NB4 (cell line): ENCODE measurements around the gene RPS21.

Experiments used
- DNase-seq: peaks from one replicate; pipeline ENCODE4 v3.0.0; 2010; ENCODE audit warnings: low read depth
- H3K4me3 ChIP-seq: one replicate; pipeline ENCODE4 v1.5.1; 2011; ENCODE audit warnings: mild to moderate bottlenecking, low read depth, low read length, moderate library complexity
- MYC ChIP-seq: IDR thresholded peaks from 2 replicates; pipeline ENCODE4 v1.6.1; 2011; ENCODE audit warnings: low read depth, low read length
- POLR2A ChIP-seq: IDR thresholded peaks from 2 replicates; pipeline ENCODE4 v1.6.1; 2011; ENCODE audit warnings: mild to moderate bottlenecking; ENCODE audit not compliant: insufficient read length; ENCODE audit errors: extremely low read depth
- TF ChIP-seq, protein P1 (sequence below): IDR thresholded peaks from 2 replicates; pipeline ENCODE4 v1.6.1; 2011; ENCODE audit warnings: low read depth, low read length
- TF ChIP-seq, protein P2 (sequence below): IDR thresholded peaks from one replicate; pipeline ENCODE4 v1.5.1; 2012; ENCODE audit warnings: low read depth, low read length

Gene RPS21

DNA sequence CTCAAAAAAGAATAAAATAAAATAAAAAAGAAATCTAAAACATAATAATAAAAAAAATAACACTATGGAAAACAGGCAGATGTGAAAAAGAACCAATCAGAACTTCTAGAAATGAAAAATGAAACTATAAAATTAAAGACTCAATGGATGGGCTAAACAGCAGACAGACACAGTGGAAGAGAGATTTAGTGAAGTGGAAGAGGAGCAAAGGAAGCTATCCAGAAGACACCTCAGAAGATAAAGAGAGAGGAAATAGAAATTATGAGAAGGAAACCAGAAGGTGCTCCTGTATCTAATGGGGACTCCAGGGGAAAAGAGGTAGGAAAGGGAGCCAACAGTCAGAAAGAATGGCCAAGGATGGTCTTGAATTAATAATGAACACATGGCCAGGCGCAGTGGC, 38.3 kb upstream of the RPS21 start:
- DNase-seq: no peak
- H3K4me3 ChIP-seq: no peak overlapping the region
- TF ChIP-seq, protein P1, sequence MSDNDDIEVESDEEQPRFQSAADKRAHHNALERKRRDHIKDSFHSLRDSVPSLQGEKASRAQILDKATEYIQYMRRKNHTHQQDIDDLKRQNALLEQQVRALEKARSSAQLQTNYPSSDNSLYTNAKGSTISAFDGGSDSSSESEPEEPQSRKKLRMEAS: no peak
- TF ChIP-seq POLR2A (no peak), MYC (no peak)
- TF ChIP-seq, protein P2, sequence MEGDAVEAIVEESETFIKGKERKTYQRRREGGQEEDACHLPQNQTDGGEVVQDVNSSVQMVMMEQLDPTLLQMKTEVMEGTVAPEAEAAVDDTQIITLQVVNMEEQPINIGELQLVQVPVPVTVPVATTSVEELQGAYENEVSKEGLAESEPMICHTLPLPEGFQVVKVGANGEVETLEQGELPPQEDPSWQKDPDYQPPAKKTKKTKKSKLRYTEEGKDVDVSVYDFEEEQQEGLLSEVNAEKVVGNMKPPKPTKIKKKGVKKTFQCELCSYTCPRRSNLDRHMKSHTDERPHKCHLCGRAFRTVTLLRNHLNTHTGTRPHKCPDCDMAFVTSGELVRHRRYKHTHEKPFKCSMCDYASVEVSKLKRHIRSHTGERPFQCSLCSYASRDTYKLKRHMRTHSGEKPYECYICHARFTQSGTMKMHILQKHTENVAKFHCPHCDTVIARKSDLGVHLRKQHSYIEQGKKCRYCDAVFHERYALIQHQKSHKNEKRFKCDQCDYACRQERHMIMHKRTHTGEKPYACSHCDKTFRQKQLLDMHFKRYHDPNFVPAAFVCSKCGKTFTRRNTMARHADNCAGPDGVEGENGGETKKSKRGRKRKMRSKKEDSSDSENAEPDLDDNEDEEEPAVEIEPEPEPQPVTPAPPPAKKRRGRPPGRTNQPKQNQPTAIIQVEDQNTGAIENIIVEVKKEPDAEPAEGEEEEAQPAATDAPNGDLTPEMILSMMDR: no peak

DNA sequence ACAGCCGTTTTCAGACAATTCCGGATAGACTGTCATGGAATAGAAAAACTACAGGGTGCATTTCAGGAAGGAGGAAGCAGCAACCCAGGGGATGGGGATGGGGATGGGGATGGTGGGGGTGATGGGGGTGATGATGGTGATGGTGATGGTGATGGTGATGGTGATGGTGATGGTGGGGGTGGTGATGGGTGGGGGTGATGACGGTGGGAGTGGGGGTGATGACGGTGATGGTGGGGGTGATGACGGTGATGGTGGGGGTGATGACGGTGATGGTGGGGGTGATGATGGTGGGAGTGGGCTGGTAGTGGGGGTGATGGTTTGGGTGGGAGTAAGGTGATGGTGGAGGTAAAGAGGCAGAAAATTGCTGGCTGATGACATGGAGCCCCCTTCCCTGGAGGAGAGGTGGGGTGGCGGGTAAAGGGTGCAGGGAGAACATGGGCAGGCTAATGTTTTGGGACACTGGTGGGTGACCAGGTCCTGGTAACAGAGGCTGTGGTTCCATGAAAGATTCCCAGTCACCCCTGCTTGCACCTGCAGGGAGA, 37.3 kb upstream of the RPS21 start:
- TF ChIP-seq, protein P1: no peak
- TF ChIP-seq, protein P2: no peak
- TF ChIP-seq MYC: no peak
- no peak for TF ChIP-seq POLR2A
- no peak overlapping the region for H3K4me3 ChIP-seq
- DNase-seq: no peak

DNA sequence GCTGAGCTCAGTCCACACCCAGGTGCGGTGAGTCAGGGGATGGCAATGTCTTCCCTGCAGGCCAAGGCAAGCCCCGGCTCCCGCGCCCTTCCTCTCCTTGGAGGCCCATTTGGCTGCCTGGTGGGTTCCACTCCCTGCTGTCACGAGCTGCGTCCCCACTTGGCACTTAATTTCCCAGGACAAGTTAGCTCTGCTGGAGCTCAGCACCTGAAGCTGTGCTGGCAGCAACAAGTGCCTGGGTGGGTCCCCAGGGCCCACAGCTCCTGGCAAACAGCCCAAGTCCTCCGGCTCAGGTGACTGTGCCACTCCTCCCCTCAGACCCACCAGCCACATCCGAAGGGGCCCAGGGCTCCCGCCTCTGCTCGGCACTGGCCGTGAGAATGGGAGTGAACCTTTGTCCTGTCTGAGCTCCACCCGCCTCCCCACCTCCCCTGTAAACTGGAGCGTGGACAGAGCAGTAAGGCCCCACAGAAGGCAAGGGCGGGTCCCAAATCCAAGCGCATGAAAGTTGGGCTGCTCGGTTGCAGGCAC, 36.7 kb upstream of the RPS21 start:
- no peak overlapping the region for H3K4me3 ChIP-seq
- DNase-seq: no peak
- TF ChIP-seq, protein P1: no peak
- TF ChIP-seq POLR2A (no peak), MYC (no peak)
- TF ChIP-seq, protein P2: no peak

DNA sequence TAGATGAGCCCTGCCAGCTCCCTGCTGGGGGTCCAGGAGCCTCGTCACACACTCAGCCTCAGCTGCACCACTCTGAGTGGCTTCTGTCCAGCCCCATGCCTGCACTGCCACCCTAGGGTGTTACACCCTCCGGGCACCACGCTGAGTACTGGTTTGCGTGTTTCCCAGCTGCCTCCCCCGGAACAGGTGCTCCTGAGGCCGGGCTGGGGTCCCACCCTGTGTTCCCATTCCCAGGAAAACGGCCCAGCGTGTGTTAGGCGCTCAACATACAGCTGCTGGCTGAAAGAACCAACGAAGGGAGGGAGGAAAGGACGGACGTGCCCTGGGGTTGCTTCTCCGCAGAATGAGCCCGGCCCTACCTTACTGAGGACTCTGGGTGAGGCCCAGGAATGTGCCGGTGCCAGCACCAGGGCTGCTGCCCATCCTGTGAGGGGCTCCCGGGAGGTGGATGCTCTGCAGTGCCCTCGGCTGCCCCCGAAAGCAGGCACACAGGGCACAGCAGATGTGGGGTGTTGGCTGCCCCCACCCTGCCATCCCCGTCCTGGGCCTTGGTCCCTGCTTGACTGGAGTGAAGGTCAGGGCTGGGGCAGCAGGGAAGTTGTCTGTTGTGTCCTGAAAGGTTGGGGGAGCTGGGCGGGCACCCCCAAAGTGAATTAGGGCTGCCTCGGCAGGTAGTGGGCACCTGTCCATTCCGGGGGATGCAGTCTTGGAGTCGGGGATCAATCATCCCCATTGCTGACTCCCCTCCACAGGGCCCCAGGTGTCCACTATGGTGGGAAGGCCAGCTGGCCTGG, 36.1 kb upstream of the RPS21 start:
- TF ChIP-seq MYC: no peak
- TF ChIP-seq POLR2A: no peak
- TF ChIP-seq, protein P1: no peak
- TF ChIP-seq, protein P2: no peak
- H3K4me3 ChIP-seq: no peak overlapping the region
- DNase-seq: no peak

DNA sequence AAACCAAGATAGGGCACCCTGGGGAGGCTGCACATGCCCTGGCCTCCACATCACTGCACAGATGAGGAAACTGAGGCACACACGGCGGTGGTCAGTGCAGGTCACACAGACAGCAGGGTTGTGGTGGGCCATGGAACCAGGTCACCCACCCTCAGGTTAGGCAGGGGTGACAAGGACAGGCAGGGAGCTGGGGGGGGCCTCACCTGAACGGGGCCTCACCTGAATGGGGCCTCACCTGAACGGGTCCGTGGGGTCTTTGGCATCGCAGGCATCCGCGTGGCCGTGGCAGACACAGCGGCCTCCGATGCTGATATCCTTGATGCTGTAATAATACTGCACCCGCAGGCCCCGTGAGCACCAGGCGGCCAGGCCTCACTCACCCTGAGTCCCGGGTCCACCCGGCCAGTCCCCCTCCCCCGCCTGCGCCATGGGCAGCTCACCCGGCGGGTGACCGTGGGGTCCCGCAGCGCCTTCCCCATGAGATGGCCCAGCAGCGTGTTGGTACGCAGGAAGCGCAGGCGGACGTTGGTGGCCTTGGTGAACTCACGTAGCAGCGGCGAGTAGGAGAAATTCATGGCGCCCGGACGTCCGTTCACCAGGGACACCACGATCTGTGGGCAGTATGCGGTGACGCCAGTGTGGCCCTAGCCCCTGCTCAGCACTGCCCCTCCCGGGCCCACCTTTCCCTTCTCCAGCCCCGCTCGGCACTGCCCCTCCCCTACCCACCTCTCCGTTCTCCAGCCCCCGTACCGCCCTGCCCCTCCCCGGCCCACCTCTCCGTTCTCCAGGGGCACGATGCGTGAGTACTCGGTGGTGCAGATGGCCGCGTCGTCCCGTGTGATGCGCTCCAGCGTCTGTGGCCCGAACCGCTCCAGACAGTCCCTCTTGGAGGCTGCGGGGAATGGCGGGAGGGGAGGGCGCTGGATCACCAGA, 35.2 kb upstream of the RPS21 start:
- H3K4me3 ChIP-seq: no peak overlapping the region
- TF ChIP-seq, protein P2: no peak
- TF ChIP-seq, protein P1: no peak
- TF ChIP-seq MYC: no peak
- no peak for TF ChIP-seq POLR2A
- DNase-seq: no peak
